Measurements from ENCODE around the gene STN1.

- no peak for TF ChIP-seq FOXP2 (optimal IDR thresholded peaks at IDR 0.05; ENCODE audit: control extremely low read depth, extremely low read length, insufficient read depth)
- TF ChIP-seq POLR2AphosphoS5 (IDR thresholded peaks at IDR 0.05; ENCODE audit: borderline replicate concordance, low read depth, low read length): no peak
- TF ChIP-seq EZH2 (IDR thresholded peaks at IDR 0.05): no peak
Measured at GRCh38 chr10:103921750-103922195, 3.8 kb upstream of the STN1 start.
